Right renal pelvis (tissue), 4 donors: ENCODE measurements around the gene RPL13. TPM values are rescaled to one million over a fixed set of nuclear protein-coding genes. Genes with fewer than 3 reads are reported as not detected.

Source experiments
- DNase-seq, 4 donors: peaks; one replicate each; pipeline ENCODE4 v3.0.0-alpha.2; 2013; ENCODE audit warnings: low read depth in 4 of 4, low spot score in 3 of 4, missing footprints in 1 of 4
- polyA plus RNA-seq, 4 donors: library from polyadenylated mRNA; unstranded; fragments of 120-200 nt; gene quantifications; one replicate each; pipeline ENCODE4 v1.2.1, GENCODE V29; 2013; ENCODE audit not compliant: insufficient read length in 4 of 4

The RPL13 gene
- polyA plus RNA-seq, result 1,000 to 10,000 TPM; 1,657 to 3,073 (median 1,817) TPM

- peak; percentile 87 to 93 (median 89) for DNase-seq
Measured at GRCh38 chr16:89560378-89561141, at the start of gene RPL13. Gene RPL13, plus strand, starts transcription at chr16:89560682. Its CDS starts 278 bp downstream, at chr16:89560960.

GRCh38 chr16:89511374-89511773 lies 49.1 kb upstream of the RPL13 start:
- DNase-seq, result no peak

- no peak for DNase-seq
Measured at GRCh38 chr16:89512453-89512852, 48.0 kb upstream of the RPL13 start.

GRCh38 chr16:89517128-89517527 lies 43.4 kb upstream of the RPL13 start:
- DNase-seq, result no peak

GRCh38 chr16:89519881-89520280 lies 40.6 kb upstream of the RPL13 start:
- DNase-seq, result no peak

- no peak for DNase-seq
Measured at GRCh38 chr16:89522287-89522686, 38.2 kb upstream of the RPL13 start.

GRCh38 chr16:89523680-89524344 lies 36.7 kb upstream of the RPL13 start:
- no peak for DNase-seq

- no peak for DNase-seq
Measured at GRCh38 chr16:89525146-89525913, 35.2 kb upstream of the RPL13 start.

- DNase-seq, result no peak
Measured at GRCh38 chr16:89529097-89529496, 31.4 kb upstream of the RPL13 start.

GRCh38 chr16:89530401-89531381 lies 29.8 kb upstream of the RPL13 start:
- no peak for DNase-seq

- no peak for DNase-seq
Measured at GRCh38 chr16:89531821-89532526, 28.5 kb upstream of the RPL13 start.

- DNase-seq, result no peak
Measured at GRCh38 chr16:89534252-89534756, 26.2 kb upstream of the RPL13 start.

GRCh38 chr16:89536371-89536770 lies 24.1 kb upstream of the RPL13 start:
- no peak for DNase-seq

- DNase-seq, result no peak
Measured at GRCh38 chr16:89536886-89537548, 23.5 kb upstream of the RPL13 start.

- DNase-seq, result no peak
Measured at GRCh38 chr16:89537549-89537925, 22.9 kb upstream of the RPL13 start.

- no peak for DNase-seq
Measured at GRCh38 chr16:89538286-89538685, 22.2 kb upstream of the RPL13 start.

GRCh38 chr16:89540557-89540956 lies 19.9 kb upstream of the RPL13 start:
- no peak for DNase-seq

GRCh38 chr16:89541792-89542191 lies 18.7 kb upstream of the RPL13 start:
- DNase-seq, result no peak

GRCh38 chr16:89544113-89544512 lies 16.4 kb upstream of the RPL13 start:
- no peak for DNase-seq
